ENCODE data around the gene PPP2R3A.

GRCh38 chr3:135982404-135982761 is 16.9 kb downstream of the PPP2R3A start:
- TF ChIP-seq CTCF (IDR thresholded peaks at IDR 0.05) = no peak
- TF ChIP-seq POLR2A (IDR thresholded peaks at IDR 0.05) = no peak

Data from body of pancreas (tissue), 4 donors.